HepG2 (cell line): ENCODE measurements around the gene ITPRIP.

Source experiments
- EP300 ChIP-seq, 3 experiments: sonication (generic) in 1 of 3; formaldehyde crosslinking in 1 of 3; IDR thresholded peaks; 2 replicates each; pipeline versions ENCODE4 v1.5.1 to v1.6.1; 2011 to 2020; ENCODE audit warnings: low read depth in 2 of 3, low read length in 2 of 3, borderline replicate concordance in 1 of 3, improper control_type of control experiment in 1 of 3, mild to moderate bottlenecking in 1 of 3, missing genetic modification reagents in 1 of 3, moderate library complexity in 1 of 3
- MEIS2 ChIP-seq: sonication (generic); formaldehyde crosslinking; IDR thresholded peaks from 2 replicates; pipeline ENCODE4 v1.9.0; 2021; ENCODE audit warnings: mild to moderate bottlenecking, missing genetic modification reagents
- SP1 ChIP-seq, 2 experiments: fragments of 450-650 bp in 1 of 2; sonication (generic) in 1 of 2; formaldehyde crosslinking in 1 of 2; IDR thresholded peaks; 2 replicates each; pipeline versions ENCODE4 v1.4.0 to v1.6.1; 2016 to 2020; ENCODE audit warnings: missing genetic modification reagents in 1 of 2
- TBP ChIP-seq: sonication (generic); formaldehyde crosslinking; IDR thresholded peaks from 2 replicates; pipeline ENCODE4 v1.5.0; 2020; ENCODE audit warnings: missing genetic modification reagents
- ZNF598 ChIP-seq: sonication (generic); formaldehyde crosslinking; IDR thresholded peaks from 2 replicates; pipeline ENCODE4 v1.5.1; 2020; ENCODE audit warnings: mild to moderate bottlenecking, missing genetic modification reagents, borderline replicate concordance
- ZNF75D ChIP-seq: sonication (generic); formaldehyde crosslinking; IDR thresholded peaks from 2 replicates; pipeline ENCODE4 v1.8.1; 2023; ENCODE audit warnings: missing genetic modification reagents, mild to moderate bottlenecking, borderline replicate concordance
- TF ChIP-seq, protein P1 (sequence below): sonication (generic); formaldehyde crosslinking; IDR thresholded peaks from 2 replicates; pipeline ENCODE4 v1.5.0; 2020; ENCODE audit warnings: mild to moderate bottlenecking, missing genetic modification reagents, moderate library complexity
- TF ChIP-seq, protein P2 (sequence below): sonication (generic); formaldehyde crosslinking; IDR thresholded peaks from 2 replicates; pipeline ENCODE4 v1.5.1; 2020; ENCODE audit warnings: missing genetic modification reagents, mild to moderate bottlenecking, borderline replicate concordance

DNA sequence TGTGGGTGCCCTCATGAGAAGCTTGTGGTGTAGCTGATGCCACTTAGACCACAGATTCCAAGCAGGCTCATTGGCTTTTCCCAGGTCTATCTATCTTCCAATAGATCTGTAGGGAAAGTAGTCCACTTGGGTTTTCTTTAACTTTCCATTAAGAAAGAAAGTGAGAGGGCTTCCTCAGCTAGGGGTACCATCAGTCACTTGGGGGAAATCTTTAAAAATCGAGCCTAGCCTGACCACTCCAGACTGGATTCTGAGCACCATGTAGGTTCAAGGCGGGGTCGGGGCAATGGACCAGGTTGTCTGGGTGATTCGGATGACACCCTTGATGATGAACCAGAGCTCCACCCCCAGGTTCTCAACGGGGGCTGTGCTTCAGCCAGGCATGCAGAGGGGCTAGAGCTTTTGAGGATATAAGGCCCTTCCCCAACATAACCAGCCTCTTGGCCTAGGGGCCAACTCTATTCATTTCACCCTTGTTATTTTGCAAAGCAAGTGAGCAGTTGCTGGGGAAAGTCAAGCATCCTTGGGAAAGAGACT is 27.0 kb downstream of the ITPRIP start:
- TF ChIP-seq EP300 (IDR thresholded peaks at IDR 0.05; ENCODE audit: low read depth in 2 of 2, low read length in 2 of 2) (no peak), EP300 (CRISPR knock-in tag; IDR thresholded peaks at IDR 0.05; ENCODE audit: borderline replicate concordance) (no peak), MEIS2 (CRISPR knock-in tag) (no peak), ZNF75D (CRISPR knock-in tag) (no peak), ZNF598 (CRISPR knock-in tag) (no peak), SP1 (IDR thresholded peaks at IDR 0.05) (no peak), SP1 (CRISPR knock-in tag; IDR thresholded peaks at IDR 0.05) (no peak), TBP (CRISPR knock-in tag) (no peak)
- TF ChIP-seq, protein P1, sequence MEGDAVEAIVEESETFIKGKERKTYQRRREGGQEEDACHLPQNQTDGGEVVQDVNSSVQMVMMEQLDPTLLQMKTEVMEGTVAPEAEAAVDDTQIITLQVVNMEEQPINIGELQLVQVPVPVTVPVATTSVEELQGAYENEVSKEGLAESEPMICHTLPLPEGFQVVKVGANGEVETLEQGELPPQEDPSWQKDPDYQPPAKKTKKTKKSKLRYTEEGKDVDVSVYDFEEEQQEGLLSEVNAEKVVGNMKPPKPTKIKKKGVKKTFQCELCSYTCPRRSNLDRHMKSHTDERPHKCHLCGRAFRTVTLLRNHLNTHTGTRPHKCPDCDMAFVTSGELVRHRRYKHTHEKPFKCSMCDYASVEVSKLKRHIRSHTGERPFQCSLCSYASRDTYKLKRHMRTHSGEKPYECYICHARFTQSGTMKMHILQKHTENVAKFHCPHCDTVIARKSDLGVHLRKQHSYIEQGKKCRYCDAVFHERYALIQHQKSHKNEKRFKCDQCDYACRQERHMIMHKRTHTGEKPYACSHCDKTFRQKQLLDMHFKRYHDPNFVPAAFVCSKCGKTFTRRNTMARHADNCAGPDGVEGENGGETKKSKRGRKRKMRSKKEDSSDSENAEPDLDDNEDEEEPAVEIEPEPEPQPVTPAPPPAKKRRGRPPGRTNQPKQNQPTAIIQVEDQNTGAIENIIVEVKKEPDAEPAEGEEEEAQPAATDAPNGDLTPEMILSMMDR (CRISPR knock-in tag): no peak
- TF ChIP-seq, protein P2, sequence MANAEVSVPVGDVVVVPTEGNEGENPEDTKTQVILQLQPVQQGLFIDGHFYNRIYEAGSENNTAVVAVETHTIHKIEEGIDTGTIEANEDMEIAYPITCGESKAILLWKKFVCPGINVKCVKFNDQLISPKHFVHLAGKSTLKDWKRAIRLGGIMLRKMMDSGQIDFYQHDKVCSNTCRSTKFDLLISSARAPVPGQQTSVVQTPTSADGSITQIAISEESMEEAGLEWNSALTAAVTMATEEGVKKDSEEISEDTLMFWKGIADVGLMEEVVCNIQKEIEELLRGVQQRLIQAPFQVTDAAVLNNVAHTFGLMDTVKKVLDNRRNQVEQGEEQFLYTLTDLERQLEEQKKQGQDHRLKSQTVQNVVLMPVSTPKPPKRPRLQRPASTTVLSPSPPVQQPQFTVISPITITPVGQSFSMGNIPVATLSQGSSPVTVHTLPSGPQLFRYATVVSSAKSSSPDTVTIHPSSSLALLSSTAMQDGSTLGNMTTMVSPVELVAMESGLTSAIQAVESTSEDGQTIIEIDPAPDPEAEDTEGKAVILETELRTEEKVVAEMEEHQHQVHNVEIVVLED (CRISPR knock-in tag): no peak
